Activated CD4-positive, alpha-beta T cell treated with anti-CD3 and anti-CD28 coated beads, Interleukin-2, amount 50 U/mL, for 4 hours (primary cell): ENCODE measurements around the gene CLEC18B.
"Not testable (repeated sequence)": the region's sequence is repeated elsewhere in the genome, so short reads cannot be mapped to it uniquely, and the experiment has no call there.

Experiments
- DNase-seq, 2 experiments: peaks; one replicate each; pipeline ENCODE4 v3.0.0-alpha.2; 2020

The CLEC18B gene

DNA sequence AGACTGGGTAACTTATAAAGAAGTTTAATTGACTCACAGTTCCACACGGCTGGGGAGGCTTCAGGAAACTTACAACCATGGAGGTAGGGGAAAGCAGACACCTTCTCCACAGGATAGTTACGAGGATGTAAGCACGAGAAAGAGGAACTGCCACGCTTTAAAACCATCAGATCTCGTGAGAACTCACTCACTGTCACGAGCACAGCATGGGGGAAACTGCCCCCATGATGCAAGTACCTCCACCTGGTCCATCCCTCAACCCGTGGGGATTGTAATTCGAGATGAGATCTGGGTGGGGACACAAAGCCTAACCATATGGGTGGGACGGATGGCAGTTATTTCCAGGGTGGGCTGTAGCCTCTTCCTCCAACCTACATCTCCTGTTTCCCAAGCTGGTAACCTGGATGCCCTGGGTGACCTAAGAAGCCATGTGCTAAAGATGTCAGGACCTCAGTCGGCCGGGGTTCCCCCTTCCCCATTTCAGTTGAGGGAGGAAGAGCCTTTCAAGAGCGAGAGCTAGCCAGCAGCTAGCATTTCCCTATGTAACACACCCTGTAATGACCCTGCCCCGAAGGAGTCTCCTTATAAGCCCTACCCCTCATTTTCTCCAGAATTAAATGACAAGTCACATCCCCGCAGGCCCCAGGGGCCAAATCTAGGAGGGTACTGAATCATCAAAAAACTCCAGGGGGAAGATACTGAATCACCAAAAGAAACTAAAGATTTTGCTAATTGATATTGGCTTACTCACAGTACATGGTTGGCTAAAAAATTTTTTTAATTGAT is 16.9 kb downstream of the CLEC18B start:
- DNase-seq = not testable (repeated sequence)

DNA sequence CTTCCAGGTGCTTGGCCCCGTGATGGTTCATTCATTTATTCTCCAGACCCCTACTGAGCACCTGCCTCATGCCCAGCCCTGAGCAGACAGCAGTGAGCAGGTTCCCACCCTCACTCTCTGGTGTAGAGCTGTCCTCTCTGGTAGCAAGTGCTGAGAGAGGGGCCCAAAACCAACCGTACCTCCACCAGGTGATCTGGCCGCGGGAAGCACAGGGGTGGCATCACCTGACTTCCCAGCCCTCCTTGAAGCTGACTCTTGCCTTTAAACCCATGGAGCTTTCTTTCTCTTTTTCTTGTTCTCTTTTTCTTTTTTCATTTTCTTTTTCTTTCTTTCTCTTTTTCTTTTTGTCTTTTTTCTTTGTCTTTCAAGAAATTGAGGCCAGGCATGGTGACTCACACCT is 21.0 kb downstream of the CLEC18B start:
- DNase-seq = not testable (repeated sequence)

DNA sequence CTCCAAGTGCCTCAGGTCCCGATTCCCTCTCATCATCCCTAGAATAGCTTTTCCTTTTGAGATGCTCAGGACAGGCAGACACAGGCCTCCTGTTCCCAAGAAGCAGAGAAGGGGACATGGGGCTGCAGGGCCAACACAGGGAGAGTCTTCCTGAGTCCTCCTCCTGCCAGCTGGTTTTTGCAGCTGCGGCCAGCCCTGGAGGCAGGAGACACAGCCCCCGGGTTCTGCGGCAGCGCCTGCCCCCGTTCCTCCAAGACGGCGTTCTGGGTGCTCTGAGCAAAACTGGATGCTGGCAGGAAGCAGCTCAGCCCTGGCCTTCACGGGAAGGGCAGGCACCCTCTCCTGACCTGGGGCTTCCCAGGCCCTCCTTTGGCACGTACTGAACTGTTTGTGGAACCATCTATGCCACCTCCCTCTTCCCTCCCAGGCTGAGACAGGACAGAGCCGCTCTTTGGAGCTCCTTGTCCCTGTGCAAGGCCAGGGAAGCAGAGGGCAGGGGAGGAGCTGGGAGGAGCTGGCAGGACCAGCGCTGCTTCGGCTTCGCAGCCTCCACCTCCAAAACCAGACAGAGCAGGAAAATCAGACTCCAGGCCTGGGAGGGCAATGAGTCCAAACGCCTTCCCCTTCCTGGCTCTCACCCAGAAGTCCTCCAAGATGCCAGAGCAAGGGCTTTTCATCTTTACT is 22.9 kb downstream of the CLEC18B start:
- not testable (repeated sequence) for DNase-seq

DNA sequence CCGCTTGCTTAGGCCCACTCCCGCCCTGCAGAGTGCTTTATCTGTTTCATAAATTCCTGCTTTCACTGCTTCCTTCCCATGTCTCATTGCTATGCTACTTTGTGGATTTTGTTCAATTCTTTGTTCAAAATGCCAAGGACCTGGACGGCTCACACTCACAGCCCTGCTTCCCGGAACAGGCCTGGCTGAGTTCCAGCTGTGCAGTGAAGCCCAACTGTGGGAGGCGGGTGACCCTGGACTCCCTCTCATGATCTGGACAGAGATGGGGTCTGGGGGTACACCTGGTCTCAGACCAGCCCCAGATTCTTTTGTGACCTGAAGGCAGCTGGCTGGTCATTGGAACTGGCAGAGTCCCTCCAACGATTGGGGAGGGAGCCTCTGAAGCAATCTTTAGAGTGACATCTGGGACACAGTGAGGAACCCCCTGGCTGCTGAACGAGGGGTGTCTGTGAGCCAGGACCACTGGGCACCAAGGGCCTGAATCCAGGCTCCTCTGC is 24.7 kb downstream of the CLEC18B start:
- DNase-seq = not testable (repeated sequence)

DNA sequence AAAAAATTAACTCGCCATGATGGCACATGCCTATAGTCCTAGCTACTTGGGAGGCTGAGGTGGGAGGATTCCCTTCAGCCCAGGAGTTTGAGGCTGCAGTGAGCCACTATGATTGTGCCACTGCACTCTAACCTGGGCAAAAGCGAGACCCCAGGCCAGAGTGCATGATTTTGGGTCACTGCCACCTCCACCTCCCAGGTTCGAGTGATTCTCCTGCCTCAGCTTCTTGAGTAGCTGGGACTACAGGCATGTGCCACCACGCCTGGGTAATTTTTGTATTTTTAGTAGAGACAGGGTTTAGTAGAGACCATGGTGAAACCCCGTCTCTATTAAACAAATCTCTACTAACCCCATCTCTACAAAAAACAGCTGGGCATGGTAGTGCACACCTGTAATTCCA is 26.7 kb downstream of the CLEC18B start:
- not testable (repeated sequence) for DNase-seq

DNA sequence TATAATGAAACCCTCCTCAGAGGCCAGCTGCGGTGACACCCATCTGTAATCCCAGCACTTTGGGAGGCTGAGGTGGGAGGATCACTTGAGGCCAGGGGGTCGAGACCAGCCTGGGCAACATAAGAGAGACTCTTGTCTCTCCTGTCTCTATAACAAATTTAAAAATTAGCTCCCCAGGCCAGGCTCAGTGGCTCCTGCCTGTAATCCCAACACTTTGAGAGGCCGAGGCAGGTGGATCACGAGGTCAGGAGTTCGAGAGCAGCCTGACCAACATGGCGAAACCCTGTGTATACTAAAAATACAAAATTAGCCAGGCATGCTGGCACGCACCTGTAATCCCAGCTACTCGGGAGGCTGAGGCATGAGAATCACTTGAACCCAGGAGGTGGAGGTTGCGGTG is 27.1 kb downstream of the CLEC18B start:
- DNase-seq = not testable (repeated sequence)

DNA sequence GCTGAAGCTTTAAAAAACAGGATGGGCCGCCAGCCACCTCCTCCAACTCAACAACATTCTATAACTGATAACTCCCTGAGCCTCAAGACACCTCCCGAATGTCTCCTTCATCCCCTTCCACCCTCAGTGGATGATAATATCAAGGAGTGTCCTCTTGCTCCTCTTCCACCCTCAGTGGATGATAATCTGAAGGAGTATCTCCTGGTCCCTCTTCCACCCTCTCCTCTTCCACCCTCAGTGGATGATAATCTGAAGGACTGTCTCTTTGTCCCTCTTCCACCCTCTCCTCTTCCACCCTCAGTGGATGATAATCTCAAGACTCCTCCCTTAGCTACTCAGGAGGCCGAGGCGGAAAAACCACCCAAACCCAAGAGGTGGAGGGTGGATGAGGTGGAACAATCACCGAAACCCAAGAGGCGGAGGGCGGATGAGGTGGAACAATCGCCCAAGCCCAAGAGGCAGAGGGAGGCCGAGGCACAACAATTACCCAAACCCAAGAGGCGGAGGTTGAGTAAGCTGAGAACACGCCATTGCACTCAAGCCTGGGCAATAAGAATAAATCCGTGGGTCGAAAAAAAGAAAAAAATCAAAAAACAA is 29.7 kb downstream of the CLEC18B start:
- not testable (repeated sequence) for DNase-seq

DNA sequence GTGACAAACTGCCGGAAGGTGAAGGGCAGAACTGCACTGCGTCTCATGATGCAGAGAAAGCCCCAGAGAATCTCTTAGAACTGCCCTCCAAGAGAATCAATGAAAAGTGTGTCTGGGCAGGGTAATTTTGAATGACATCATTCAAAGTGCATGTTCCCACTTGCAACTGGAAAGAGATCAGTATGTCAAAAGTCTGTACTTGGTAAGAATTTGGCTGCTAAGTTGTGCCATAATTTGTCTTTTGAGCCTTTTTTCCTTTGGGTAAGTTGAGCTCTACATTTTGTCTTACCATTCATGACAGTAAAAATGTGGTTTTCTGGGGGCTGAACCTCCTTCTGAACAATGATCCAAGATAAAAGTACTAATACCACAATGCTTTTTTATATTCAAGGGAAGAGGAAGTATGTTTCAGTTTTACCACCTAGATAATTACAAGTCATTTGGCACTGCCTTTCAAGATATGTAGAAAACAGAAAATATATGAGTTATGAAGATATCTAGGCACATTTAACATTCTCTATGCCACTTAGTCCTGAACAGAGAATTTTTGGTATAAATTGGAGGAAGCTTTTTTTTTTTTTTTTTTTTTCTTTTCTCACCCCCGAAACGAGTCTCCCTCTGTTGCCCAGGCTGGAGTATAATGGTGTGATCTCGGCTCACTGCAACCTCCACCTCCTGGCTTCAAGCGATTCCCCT is 38.8 kb downstream of the CLEC18B start:
- DNase-seq = not testable (repeated sequence)

DNA sequence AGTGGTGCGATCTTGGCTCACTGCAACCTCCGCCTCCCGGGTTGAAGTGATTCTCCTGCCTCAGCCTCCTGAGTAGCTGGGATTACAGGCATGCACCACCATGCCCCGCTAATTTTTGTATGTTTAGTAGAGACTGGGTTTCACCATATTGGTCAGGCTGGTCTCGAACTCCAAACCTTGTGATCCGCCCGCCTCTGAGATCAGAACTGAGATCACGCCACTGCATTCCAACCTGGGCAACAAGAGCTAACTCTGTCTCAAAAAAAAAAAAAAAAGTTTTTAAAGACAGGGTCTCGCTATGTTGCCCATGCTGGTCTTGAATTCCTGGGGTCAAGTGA is 47.5 kb downstream of the CLEC18B start:
- not testable (repeated sequence) for DNase-seq

DNA sequence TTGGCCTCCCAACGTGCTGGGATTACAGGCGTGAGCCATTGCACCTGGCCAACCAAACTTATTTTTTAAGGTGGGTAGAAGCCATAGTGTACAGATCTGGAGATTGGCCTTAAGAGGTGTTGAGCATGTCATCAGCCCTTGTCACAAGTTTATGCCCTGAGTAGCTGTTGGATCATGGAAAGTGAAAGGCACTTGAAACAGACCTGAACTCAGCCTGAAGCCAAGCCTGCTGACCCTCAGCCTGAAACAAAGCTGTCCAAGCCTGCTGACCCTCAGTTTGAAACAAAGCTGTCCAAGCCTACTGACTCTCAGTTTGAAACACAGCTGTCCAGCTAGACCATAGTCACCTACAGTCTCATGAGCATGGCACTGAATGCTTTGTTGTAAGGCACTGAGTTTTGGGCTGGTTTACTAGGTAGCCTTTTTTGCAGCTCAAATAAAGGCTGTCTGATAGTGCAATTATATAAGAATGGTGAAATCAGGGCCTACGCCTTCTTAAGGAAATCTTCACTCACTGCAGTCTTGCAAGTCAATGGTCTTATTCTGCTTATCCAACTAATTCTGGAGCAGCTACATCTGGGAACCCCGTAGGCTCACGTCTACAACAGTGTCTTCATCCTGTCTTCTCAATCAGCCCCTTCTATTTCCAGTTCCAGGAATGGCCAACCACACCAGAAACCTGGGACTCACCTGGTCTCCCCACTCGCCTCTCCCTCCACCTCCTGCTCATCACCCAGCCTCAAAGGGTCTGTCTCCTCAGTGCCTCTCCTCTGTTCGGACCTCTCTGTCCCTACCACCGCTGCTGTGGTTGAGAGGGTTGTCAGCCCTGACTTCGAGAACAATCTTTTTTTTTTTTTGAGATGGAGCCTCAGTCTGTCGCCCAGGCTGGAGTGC is 48.1 kb downstream of the CLEC18B start:
- no peak for DNase-seq

DNA sequence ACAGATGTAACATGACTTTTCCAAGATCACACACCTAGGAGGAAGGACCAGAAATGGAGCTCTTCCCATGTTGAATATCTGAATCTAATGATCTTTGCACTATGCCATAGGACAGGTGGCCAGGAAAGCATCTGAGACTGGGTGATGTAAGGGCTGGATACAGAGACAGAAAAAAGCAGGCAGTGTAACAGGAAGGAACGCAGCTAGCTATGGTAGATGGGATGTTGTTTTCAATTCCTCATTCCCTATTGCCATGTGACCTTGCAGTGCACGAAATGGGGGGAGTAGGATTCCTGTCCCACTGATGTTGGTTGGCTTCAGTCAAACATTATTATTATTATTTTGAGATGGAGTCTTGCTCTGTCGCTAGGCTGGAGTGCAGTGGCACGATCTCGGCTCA is 48.9 kb downstream of the CLEC18B start:
- no peak for DNase-seq

DNA sequence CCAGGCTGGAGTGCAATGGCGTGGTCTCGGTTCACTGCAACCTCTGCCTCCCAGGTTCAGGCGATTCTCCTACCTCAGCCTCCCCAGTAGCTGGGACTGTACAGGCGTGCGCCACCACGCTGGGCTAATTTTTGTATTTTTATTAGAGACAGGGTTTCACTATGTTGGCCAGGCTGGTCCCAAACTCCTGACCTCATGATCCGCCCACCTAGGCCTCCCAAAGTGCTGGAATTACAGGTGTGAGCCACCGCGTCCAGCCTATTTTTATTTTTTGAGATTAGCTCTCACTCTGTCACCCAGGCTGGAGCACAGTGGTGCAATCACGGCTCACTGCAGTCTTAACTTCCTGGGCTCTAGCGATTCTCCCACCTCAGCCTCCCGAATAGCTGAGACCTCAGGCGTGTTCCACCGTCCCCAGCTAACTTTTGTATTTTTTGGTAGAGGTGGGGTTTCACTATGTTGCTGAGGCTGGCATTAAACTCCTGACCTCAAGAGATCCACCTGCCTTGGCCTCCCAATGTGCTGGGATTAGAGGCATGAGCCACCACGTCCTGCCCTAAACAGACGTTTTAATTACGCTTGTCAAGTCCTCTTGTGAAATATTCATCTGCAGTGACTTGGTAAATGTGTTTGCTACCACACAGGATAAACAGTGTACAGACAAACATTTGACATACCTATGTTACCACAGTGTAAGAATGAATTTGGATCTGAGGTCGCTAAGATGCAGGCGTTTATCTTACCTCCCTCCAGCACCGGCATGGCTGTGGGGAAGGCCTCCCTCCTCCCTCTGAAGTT is 50.7 kb downstream of the CLEC18B start:
- not testable (repeated sequence) for DNase-seq

DNA sequence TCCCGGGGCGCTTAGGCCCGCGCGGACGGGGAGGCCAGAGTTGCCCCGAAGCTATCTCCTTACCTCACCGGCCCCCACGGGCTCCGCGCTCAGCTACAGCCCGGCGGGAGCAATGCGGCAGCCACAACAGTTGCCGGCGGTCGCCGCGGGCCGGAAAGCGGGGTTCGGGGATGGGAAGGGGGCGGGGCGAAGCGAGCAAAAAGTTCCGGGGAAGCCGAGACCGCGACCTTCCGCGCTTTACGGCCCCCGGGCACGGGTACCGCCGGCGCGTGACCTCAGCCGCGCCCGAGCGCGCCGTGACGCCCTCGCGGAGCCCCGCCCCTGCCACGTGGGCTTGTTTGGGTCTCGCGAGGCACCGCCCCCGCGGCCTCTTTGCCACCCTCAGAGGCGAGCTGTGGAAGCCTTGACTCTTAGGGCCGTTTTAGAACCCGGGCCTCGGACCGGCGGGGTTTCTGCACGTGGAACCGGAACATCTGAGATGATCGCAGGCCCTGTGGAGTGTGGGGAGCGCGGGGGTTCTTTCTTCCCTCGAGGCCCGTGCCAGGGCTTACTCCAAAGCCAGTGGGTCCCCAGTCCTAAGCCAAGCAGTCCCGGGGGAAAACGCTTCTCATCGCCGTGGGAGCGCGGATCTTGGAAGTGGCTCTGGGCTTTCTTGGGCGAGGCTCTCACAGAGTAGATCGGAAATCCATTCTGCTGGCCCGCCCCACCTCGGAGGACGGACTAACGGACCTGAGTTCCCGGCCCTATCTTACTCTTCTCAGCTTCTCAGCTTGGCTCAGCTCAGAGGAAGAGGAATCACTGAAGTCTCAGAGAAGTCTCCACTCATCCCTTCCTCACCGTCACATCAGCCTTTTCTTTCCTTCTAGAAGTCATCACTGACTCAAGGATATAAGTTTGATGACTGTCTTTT is 53.0 kb downstream of the CLEC18B start:
- peak; percentile 96 to 97 for DNase-seq

DNA sequence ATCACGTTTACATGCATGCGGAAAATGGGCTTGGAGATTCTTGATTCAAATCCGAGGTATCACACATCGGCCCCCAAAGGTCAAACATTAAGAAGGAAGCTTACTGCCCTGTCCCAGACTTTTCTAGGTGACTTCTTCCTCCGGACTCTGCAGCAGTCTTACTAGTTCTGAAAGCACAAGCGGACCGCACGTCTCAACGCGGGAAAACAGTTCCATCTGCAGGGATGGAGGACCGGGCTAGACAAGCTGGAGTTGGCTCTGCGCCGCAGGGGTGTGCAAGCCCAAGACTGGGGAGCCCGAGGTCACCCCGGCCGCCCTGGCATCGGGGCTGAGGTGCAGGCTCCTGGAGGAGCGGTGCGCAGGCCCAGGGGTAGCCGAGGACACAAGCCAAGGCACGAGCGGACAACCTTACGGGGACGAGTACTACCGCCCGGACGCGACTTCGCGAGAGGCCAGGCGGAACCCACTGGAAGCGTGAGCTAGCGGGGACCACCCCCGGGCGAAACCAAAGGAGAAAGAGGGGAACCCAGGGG is 53.7 kb downstream of the CLEC18B start:
- DNase-seq = peak; percentile 17 to 23

DNA sequence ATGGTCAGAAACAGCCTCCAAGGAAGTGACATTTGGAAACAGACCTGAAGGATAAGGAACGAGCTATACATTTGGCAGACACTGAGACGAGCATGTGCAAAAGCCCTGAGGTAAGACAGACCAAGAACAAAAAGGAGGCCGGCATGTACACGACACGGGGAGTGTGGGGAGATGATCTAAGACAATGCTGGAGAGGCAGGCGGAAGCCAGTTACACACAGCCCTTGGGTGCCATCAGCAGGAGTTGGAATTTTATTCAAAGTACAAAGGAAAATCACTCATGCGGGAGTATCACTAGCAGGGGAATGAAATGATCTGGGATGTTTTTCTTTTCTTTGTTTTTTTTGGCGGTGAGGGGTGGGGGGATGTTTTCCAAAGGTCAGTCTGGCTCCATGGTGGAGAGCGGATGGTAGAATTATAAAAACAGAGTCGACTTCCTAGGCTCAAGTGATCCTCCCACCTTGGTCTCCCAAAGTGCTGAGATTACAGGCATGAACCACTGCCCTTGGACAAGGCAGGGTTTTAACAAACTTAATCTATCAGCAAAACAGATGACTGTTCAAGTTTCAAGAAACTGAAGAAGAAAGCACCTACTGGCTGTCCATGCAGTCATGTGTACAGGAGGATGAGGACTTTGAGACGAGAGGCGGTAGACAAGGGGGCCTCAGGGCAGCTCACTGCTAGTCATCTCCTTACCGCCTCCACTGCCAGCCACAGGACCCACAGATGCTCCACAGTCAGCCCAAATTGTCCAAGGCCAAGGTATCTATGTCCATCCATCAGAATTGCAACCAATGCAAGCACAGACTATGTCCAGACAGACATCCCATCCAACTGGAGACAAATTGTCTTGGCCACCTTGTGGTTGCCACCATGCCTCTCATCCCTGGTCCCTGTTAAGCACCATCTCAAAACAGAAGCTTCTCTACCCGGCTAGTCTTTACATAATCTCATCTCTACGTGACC is 59.4 kb downstream of the CLEC18B start:
- not testable (repeated sequence) for DNase-seq
